NCI-H2107 treated with DMSO at 0.1 percent for 48 hours (cell line): Measurements from ENCODE around the gene KCNMA1.

Experiments used
- DNase-seq: peaks from one replicate; lab custom pipeline; 2025; ENCODE audit not compliant: unreplicated experiment; lab: John Stamatoyannopoulos, UW

The KCNMA1 gene

GRCh38 chr10:77286531-77287508, 350.8 kb downstream of the KCNMA1 start:
- DNase-seq: no peak

GRCh38 chr10:77285529-77286182, 352.0 kb downstream of the KCNMA1 start:
- no peak for DNase-seq

- no peak for DNase-seq
Measured at GRCh38 chr10:77284797-77285196, 352.8 kb downstream of the KCNMA1 start.

GRCh38 chr10:77283326-77283725, 354.3 kb downstream of the KCNMA1 start:
- DNase-seq: no peak

GRCh38 chr10:77282163-77282562, 355.4 kb downstream of the KCNMA1 start:
- no peak for DNase-seq

- DNase-seq: no peak
Measured at GRCh38 chr10:77281719-77282118, 355.9 kb downstream of the KCNMA1 start.

- no peak for DNase-seq
Measured at GRCh38 chr10:77279207-77279606, 358.4 kb downstream of the KCNMA1 start.

GRCh38 chr10:77274046-77274795, 363.4 kb downstream of the KCNMA1 start:
- DNase-seq: no peak

- no peak for DNase-seq
Measured at GRCh38 chr10:77269163-77269562, 368.4 kb downstream of the KCNMA1 start.

GRCh38 chr10:77268721-77269120, 368.9 kb downstream of the KCNMA1 start:
- DNase-seq: no peak

- DNase-seq: peak; percentile 47
Measured at GRCh38 chr10:77267703-77268675, 369.6 kb downstream of the KCNMA1 start.

- no peak for DNase-seq
Measured at GRCh38 chr10:77266242-77266641, 371.4 kb downstream of the KCNMA1 start.

- no peak for DNase-seq
Measured at GRCh38 chr10:77264527-77264926, 373.1 kb downstream of the KCNMA1 start.

GRCh38 chr10:77264107-77264506, 373.5 kb downstream of the KCNMA1 start:
- DNase-seq: no peak

GRCh38 chr10:77263700-77264099, 373.9 kb downstream of the KCNMA1 start:
- no peak for DNase-seq

GRCh38 chr10:77261146-77261545, 376.5 kb downstream of the KCNMA1 start:
- no peak for DNase-seq

GRCh38 chr10:77259171-77259874, 378.3 kb downstream of the KCNMA1 start:
- no peak for DNase-seq

- DNase-seq: no peak
Measured at GRCh38 chr10:77256346-77256745, 381.3 kb downstream of the KCNMA1 start.

- no peak for DNase-seq
Measured at GRCh38 chr10:77253556-77254064, 384.0 kb downstream of the KCNMA1 start.
